Measurements from ENCODE around the gene DICER1.
A peak's percentile ranks its signal among the peaks of the same experiment; 100 is the strongest.
"Not testable (repeated sequence)": the region's sequence is repeated elsewhere in the genome, so short reads cannot be mapped to it uniquely, and the experiment has no call there.

The DICER1 gene

GRCh38 chr14:95185033-95185766, 27.9 kb upstream of the DICER1 start:
- in situ Hi-C loops (cut with HindIII; ENCODE audit: low sequenced_read_pairs): no loop called here
- no peak overlapping the region for H3K4me3 ChIP-seq (ENCODE audit: low read depth, low read length)
- TF ChIP-seq CTCF (IDR thresholded peaks at IDR 0.05; ENCODE audit: low read depth, low read length): no peak
- DNase-seq (ENCODE audit: low read depth, low spot score): peak; percentile 3

- in situ Hi-C loops (cut with HindIII; ENCODE audit: low sequenced_read_pairs): no loop called here
- no peak for DNase-seq (ENCODE audit: low read depth, low spot score)
- H3K4me3 ChIP-seq (ENCODE audit: low read depth, low read length): no peak overlapping the region
- TF ChIP-seq CTCF (IDR thresholded peaks at IDR 0.05; ENCODE audit: low read depth, low read length): no peak
Observed at GRCh38 chr14:95184413-95184790, 27.1 kb upstream of the DICER1 start.

GRCh38 chr14:95183532-95184412, 26.4 kb upstream of the DICER1 start:
- in situ Hi-C loops (cut with HindIII; ENCODE audit: low sequenced_read_pairs): no loop called here
- TF ChIP-seq CTCF (IDR thresholded peaks at IDR 0.05; ENCODE audit: low read depth, low read length): no peak
- no peak overlapping the region for H3K4me3 ChIP-seq (ENCODE audit: low read depth, low read length)
- peak; percentile 17 for DNase-seq (ENCODE audit: low read depth, low spot score)

- in situ Hi-C loops (cut with HindIII; ENCODE audit: low sequenced_read_pairs): no loop called here
- no peak for DNase-seq (ENCODE audit: low read depth, low spot score)
- TF ChIP-seq CTCF (IDR thresholded peaks at IDR 0.05; ENCODE audit: low read depth, low read length): no peak
- no peak overlapping the region for H3K4me3 ChIP-seq (ENCODE audit: low read depth, low read length)
Observed at GRCh38 chr14:95183082-95183481, 25.8 kb upstream of the DICER1 start.

GRCh38 chr14:95182379-95182778, 25.1 kb upstream of the DICER1 start:
- in situ Hi-C loops (cut with HindIII; ENCODE audit: low sequenced_read_pairs): no loop called here
- no peak for DNase-seq (ENCODE audit: low read depth, low spot score)
- no peak overlapping the region for H3K4me3 ChIP-seq (ENCODE audit: low read depth, low read length)
- no peak for TF ChIP-seq CTCF (IDR thresholded peaks at IDR 0.05; ENCODE audit: low read depth, low read length)

- no peak overlapping the region for H3K4me3 ChIP-seq (ENCODE audit: low read depth, low read length)
- in situ Hi-C loops (cut with HindIII; ENCODE audit: low sequenced_read_pairs): no loop called here
- no peak for DNase-seq (ENCODE audit: low read depth, low spot score)
- TF ChIP-seq CTCF (IDR thresholded peaks at IDR 0.05; ENCODE audit: low read depth, low read length): no peak
Observed at GRCh38 chr14:95180966-95181741, 23.8 kb upstream of the DICER1 start.

GRCh38 chr14:95175670-95176069, 18.3 kb upstream of the DICER1 start:
- in situ Hi-C loops (cut with HindIII; ENCODE audit: low sequenced_read_pairs); H3K4me3 ChIP-seq (ENCODE audit: low read depth, low read length); DNase-seq (ENCODE audit: low read depth, low spot score): not testable (repeated sequence)

Data from astrocyte of the spinal cord (primary cell).